ENCODE measurements around the gene NAT8L.

NAT8L gene

DNA sequence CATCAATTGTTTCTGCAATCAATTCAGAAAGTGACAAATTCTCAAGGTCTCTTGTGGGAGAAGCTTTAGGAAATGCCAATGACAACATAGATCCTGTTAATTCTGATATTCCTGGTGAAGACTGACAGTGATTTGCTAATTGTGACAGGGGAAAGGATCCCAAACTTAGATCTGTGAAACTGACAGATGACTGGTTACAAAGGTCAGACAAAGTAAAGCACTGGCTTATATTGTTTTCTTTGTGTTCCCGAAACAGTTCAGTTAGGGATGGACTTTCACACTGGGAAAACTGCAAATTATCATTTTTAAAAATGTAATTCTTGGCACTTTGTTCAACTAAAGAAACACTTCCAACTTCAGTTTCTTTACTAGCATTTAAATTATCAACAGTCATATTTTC is 30.1 kb downstream of the NAT8L start:
- no peaks in the 10 kb centered on the region for H4K20me1 ChIP-seq (ENCODE audit: insufficient read depth, low read length)
- H3K4me1 ChIP-seq (ENCODE audit: insufficient read depth, low read length, severe bottlenecking), result no peaks in the 10 kb centered on the region
- no peak overlapping the region for H3K4me2 ChIP-seq (ENCODE audit: low read length)
- H3K9me3 ChIP-seq (ENCODE audit: low read length), result no peaks in the 10 kb centered on the region
- H3K36me3 ChIP-seq (ENCODE audit: insufficient read depth, low read length), result no peaks in the 10 kb centered on the region
- no peaks in the 10 kb centered on the region for H3K27me3 ChIP-seq (ENCODE audit: insufficient read depth, low read length)
- no peak overlapping the region for H2AFZ ChIP-seq (ENCODE audit: low read length)
- no peak overlapping the region for H3K4me3 ChIP-seq (ENCODE audit: low read depth, low read length, poor library complexity, severe bottlenecking)
- no peak overlapping the region for H3K27ac ChIP-seq (ENCODE audit: low read depth, low read length, poor library complexity, severe bottlenecking)
- H3K79me2 ChIP-seq (ENCODE audit: insufficient read depth, low read length), result no peaks in the 10 kb centered on the region
- no peaks in the 10 kb centered on the region for H3F3A ChIP-seq (ENCODE audit: insufficient read depth, low read length)
- H3K9ac ChIP-seq (ENCODE audit: low read length), result no peak overlapping the region
- H3K9me2 ChIP-seq (ENCODE audit: low read depth, low read length), result no peaks in the 10 kb centered on the region
- no peak for TF ChIP-seq EZH2 (IDR thresholded peaks at IDR 0.05; ENCODE audit: borderline replicate concordance, low read length)

DNA sequence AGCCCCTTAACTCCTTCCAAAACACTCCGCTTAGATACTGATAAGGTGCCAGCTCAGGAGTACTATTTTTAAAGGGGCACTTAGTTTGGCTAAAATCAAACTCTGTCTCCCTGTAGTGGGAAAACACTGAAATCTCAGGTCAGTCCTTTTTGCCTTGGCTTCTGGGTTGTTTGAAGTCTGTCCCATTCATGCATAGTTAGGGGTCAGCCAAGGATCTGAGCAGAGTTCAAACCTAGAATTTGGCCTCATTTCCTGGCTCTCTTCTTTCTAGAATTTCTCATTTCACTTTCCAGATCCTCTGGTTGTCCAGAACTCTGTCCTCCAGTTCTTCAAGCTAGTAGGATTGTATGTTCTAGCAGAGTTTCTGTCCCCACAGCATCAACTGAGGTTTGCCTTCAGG is 31.5 kb downstream of the NAT8L start:
- no peak overlapping the region for H3K4me2 ChIP-seq (ENCODE audit: low read length)
- H3K4me1 ChIP-seq (ENCODE audit: insufficient read depth, low read length, severe bottlenecking), result no peaks in the 10 kb centered on the region
- H3K36me3 ChIP-seq (ENCODE audit: insufficient read depth, low read length), result no peaks in the 10 kb centered on the region
- no peak overlapping the region for H3K4me3 ChIP-seq (ENCODE audit: low read depth, low read length, poor library complexity, severe bottlenecking)
- H3K27ac ChIP-seq (ENCODE audit: low read depth, low read length, poor library complexity, severe bottlenecking), result no peak overlapping the region
- no peak overlapping the region for H2AFZ ChIP-seq (ENCODE audit: low read length)
- H3K9me2 ChIP-seq (ENCODE audit: low read depth, low read length), result no peaks in the 10 kb centered on the region
- H3K9me3 ChIP-seq (ENCODE audit: low read length), result no peaks in the 10 kb centered on the region
- no peaks in the 10 kb centered on the region for H3F3A ChIP-seq (ENCODE audit: insufficient read depth, low read length)
- no peaks in the 10 kb centered on the region for H3K79me2 ChIP-seq (ENCODE audit: insufficient read depth, low read length)
- H3K9ac ChIP-seq (ENCODE audit: low read length), result no peak overlapping the region
- TF ChIP-seq, protein P1, sequence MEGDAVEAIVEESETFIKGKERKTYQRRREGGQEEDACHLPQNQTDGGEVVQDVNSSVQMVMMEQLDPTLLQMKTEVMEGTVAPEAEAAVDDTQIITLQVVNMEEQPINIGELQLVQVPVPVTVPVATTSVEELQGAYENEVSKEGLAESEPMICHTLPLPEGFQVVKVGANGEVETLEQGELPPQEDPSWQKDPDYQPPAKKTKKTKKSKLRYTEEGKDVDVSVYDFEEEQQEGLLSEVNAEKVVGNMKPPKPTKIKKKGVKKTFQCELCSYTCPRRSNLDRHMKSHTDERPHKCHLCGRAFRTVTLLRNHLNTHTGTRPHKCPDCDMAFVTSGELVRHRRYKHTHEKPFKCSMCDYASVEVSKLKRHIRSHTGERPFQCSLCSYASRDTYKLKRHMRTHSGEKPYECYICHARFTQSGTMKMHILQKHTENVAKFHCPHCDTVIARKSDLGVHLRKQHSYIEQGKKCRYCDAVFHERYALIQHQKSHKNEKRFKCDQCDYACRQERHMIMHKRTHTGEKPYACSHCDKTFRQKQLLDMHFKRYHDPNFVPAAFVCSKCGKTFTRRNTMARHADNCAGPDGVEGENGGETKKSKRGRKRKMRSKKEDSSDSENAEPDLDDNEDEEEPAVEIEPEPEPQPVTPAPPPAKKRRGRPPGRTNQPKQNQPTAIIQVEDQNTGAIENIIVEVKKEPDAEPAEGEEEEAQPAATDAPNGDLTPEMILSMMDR (IDR thresholded peaks at IDR 0.05; ENCODE audit: low read length), result no peak
- no peak for TF ChIP-seq EZH2 (IDR thresholded peaks at IDR 0.05; ENCODE audit: borderline replicate concordance, low read length)
- no peaks in the 10 kb centered on the region for H3K27me3 ChIP-seq (ENCODE audit: insufficient read depth, low read length)
- no peaks in the 10 kb centered on the region for H4K20me1 ChIP-seq (ENCODE audit: insufficient read depth, low read length)

DNA sequence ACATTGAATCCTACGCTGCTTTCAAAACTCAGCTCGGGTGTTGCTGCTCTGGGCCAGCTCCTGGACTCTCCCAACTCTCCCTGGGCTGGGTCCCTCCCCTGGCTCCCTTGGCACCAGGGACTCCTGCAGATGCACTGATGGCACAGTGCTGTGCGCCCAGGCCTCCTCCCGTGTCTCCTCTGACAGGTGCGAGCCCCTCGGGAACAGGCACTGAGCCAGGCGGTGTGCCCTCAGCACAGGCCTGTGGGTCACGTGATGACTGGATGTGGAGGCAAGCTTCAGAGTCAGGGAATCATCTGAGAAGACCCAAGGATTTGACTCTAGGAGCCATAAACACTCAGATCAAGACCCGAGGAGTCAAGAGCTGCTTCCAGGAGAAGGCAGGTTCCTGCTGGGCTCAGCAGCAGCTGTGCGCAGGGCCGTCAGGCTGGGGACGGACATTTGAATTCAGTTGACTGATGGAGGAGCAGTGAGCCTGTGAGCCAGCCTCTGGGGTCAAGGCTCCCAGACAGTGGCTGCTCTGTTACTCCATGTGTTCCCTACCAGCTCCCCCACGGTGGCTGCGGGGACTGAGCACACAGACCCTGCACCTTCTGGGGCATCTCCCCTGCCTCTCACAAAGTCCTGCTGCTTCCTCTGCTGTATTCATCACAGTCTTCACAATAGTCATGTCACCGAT is 33.0 kb downstream of the NAT8L start:
- no peaks in the 10 kb centered on the region for H3K9me2 ChIP-seq (ENCODE audit: low read depth, low read length)
- H4K20me1 ChIP-seq (ENCODE audit: insufficient read depth, low read length), result no peaks in the 10 kb centered on the region
- no peaks in the 10 kb centered on the region for H3K4me1 ChIP-seq (ENCODE audit: insufficient read depth, low read length, severe bottlenecking)
- no peaks in the 10 kb centered on the region for H3K9me3 ChIP-seq (ENCODE audit: low read length)
- no peaks in the 10 kb centered on the region for H3K27me3 ChIP-seq (ENCODE audit: insufficient read depth, low read length)
- H3K36me3 ChIP-seq (ENCODE audit: insufficient read depth, low read length), result no peaks in the 10 kb centered on the region
- no peak overlapping the region for H3K27ac ChIP-seq (ENCODE audit: low read depth, low read length, poor library complexity, severe bottlenecking)
- TF ChIP-seq, protein P1 (IDR thresholded peaks at IDR 0.05; ENCODE audit: low read length), result no peak
- TF ChIP-seq EZH2 (IDR thresholded peaks at IDR 0.05; ENCODE audit: borderline replicate concordance, low read length), result no peak
- H3K4me3 ChIP-seq (ENCODE audit: low read depth, low read length, poor library complexity, severe bottlenecking), result no peak overlapping the region
- no peak overlapping the region for H3K9ac ChIP-seq (ENCODE audit: low read length)
- no peaks in the 10 kb centered on the region for H3F3A ChIP-seq (ENCODE audit: insufficient read depth, low read length)
- no peaks in the 10 kb centered on the region for H3K79me2 ChIP-seq (ENCODE audit: insufficient read depth, low read length)
- H2AFZ ChIP-seq (ENCODE audit: low read length), result no peak overlapping the region
- no peak overlapping the region for H3K4me2 ChIP-seq (ENCODE audit: low read length)

DNA sequence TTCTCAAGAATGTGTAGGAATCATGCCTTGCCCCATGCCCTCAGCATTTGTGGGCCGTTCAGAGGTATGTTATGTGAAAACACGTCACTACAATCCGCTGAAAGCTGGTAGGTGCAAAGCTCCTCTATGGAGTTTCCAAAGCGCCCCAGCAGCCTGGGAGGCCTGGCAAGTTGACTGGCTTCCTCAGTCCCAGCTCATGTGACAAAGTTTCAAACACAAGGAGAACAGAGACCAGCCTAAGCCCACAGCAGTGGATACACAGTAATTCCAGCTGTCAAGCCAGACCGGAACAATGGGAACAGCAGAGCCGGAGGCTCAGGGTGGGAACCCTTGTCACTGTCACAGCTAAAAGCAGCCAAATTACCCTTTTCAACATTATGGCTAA is 33.5 kb downstream of the NAT8L start:
- no peaks in the 10 kb centered on the region for H3K9me3 ChIP-seq (ENCODE audit: low read length)
- H3F3A ChIP-seq (ENCODE audit: insufficient read depth, low read length), result no peaks in the 10 kb centered on the region
- H3K9me2 ChIP-seq (ENCODE audit: low read depth, low read length), result no peaks in the 10 kb centered on the region
- H3K36me3 ChIP-seq (ENCODE audit: insufficient read depth, low read length), result no peaks in the 10 kb centered on the region
- no peaks in the 10 kb centered on the region for H4K20me1 ChIP-seq (ENCODE audit: insufficient read depth, low read length)
- no peak overlapping the region for H2AFZ ChIP-seq (ENCODE audit: low read length)
- no peak overlapping the region for H3K9ac ChIP-seq (ENCODE audit: low read length)
- no peaks in the 10 kb centered on the region for H3K4me1 ChIP-seq (ENCODE audit: insufficient read depth, low read length, severe bottlenecking)
- H3K27me3 ChIP-seq (ENCODE audit: insufficient read depth, low read length), result no peaks in the 10 kb centered on the region
- no peak overlapping the region for H3K27ac ChIP-seq (ENCODE audit: low read depth, low read length, poor library complexity, severe bottlenecking)
- H3K4me3 ChIP-seq (ENCODE audit: low read depth, low read length, poor library complexity, severe bottlenecking), result no peak overlapping the region
- H3K4me2 ChIP-seq (ENCODE audit: low read length), result no peak overlapping the region
- no peak for TF ChIP-seq EZH2 (IDR thresholded peaks at IDR 0.05; ENCODE audit: borderline replicate concordance, low read length)
- TF ChIP-seq, protein P1 (IDR thresholded peaks at IDR 0.05; ENCODE audit: low read length), result no peak
- no peaks in the 10 kb centered on the region for H3K79me2 ChIP-seq (ENCODE audit: insufficient read depth, low read length)

All from OCI-LY1 (cell line).